Endodermal cell (in vitro differentiated cells): ENCODE measurements around the gene ANKMY1. TPM values are rescaled to one million over a fixed set of nuclear protein-coding genes. Genes with fewer than 3 reads are reported as not detected.
A peak's percentile ranks its signal among the peaks of the same experiment; 100 is the strongest.

ENCODE experiments used
- DNase-seq: peaks from one replicate; pipeline ENCODE4 v3.0.0-alpha.2; 2017
- H3K27ac ChIP-seq: 2 replicates; pipeline ENCODE4 v1.5.1; 2013; ENCODE audit warnings: mild to moderate bottlenecking, low read depth, low read length, moderate library complexity
- H3K27me3 ChIP-seq: 2 replicates; pipeline ENCODE4 v1.6.1; 2013; ENCODE audit warnings: mild to moderate bottlenecking, low read length, moderate library complexity; ENCODE audit not compliant: insufficient read depth, control insufficient read depth, poor library complexity, severe bottlenecking
- H3K36me3 ChIP-seq: 2 replicates; pipeline ENCODE4 v1.7.0; 2013; ENCODE audit warnings: mild to moderate bottlenecking, low read length, moderate library complexity; ENCODE audit not compliant: control insufficient read depth, insufficient read depth
- H3K4me1 ChIP-seq: one replicate; pipeline ENCODE4 v1.7.0; 2013; ENCODE audit warnings: low read length; ENCODE audit not compliant: control insufficient read depth, insufficient read depth
- H3K4me3 ChIP-seq: 2 replicates; pipeline ENCODE4 v1.5.1; 2013; ENCODE audit warnings: mild to moderate bottlenecking, low read length, moderate library complexity
- H3K9ac ChIP-seq: 2 replicates; pipeline ENCODE4 v1.6.1; 2013; ENCODE audit warnings: mild to moderate bottlenecking, low read length, moderate library complexity; ENCODE audit not compliant: poor library complexity, severe bottlenecking; ENCODE audit errors: extremely low read depth
- H3K9me3 ChIP-seq: 2 replicates; pipeline ENCODE4 v1.6.1; 2013; ENCODE audit warnings: mild to moderate bottlenecking, low read length, moderate library complexity; ENCODE audit not compliant: control insufficient read depth
- H3K27ac Mint-ChIP-seq: 2 replicates; pipeline ENCODE4 v1.8.0; 2020; ENCODE audit warnings: mixed read lengths
- H3K27me3 Mint-ChIP-seq: 2 replicates; pipeline ENCODE4 v1.8.0; 2021; ENCODE audit warnings: mild to moderate bottlenecking, mixed read lengths; ENCODE audit not compliant: insufficient read depth
- H3K36me3 Mint-ChIP-seq: 2 replicates; pipeline ENCODE4 v1.8.0; 2020; ENCODE audit warnings: low read depth, mixed read lengths
- H3K4me1 Mint-ChIP-seq: 2 replicates; pipeline ENCODE4 v1.8.0; 2020; ENCODE audit warnings: mixed read lengths
- H3K4me3 Mint-ChIP-seq: 2 replicates; pipeline ENCODE4 v1.8.0; 2020; ENCODE audit warnings: mild to moderate bottlenecking, moderate library complexity, mixed read lengths
- H3K9me3 Mint-ChIP-seq: 2 replicates; pipeline ENCODE4 v1.8.0; 2020; ENCODE audit warnings: mild to moderate bottlenecking, mixed read lengths
- WGBS, 2 experiments: methylation state at CpG; one replicate each; pipeline versions ENCODE4 v1.1.5 to v1.1.7; 2013; ENCODE audit warnings: missing lambda C conversion rate in 2 of 2, mixed read lengths in 1 of 2; ENCODE audit not compliant: insufficient coverage in 1 of 2, insufficient read length in 1 of 2; 5-methylcytosine and 5-hydroxymethylcytosine counted together
- total RNA-seq, 2 donors: library from RNA; stranded (reverse); fragmentation: NEBNext Ultra II Directional in 1 of 2; extraction: Animal tissue kit (Norgen Biotek cat#: 25700) in 1 of 2; gene quantifications; 2 replicates in 1 of 2; 3 replicates in 1 of 2; pipeline ENCODE4 v1.2.1, GENCODE V29; 2021
- TF ChIP-seq, protein P1 (sequence below): fragments of 200-600 bp; sonication (generic); conservative IDR thresholded peaks from 2 replicates; pipeline ENCODE4 v1.5.0; 2021; ENCODE audit warnings: antibody characterized with exemption, mild to moderate bottlenecking

ANKMY1 gene
- total RNA-seq, 2 donors from 2014 or later, result 7.4 to 13.3 TPM

DNA sequence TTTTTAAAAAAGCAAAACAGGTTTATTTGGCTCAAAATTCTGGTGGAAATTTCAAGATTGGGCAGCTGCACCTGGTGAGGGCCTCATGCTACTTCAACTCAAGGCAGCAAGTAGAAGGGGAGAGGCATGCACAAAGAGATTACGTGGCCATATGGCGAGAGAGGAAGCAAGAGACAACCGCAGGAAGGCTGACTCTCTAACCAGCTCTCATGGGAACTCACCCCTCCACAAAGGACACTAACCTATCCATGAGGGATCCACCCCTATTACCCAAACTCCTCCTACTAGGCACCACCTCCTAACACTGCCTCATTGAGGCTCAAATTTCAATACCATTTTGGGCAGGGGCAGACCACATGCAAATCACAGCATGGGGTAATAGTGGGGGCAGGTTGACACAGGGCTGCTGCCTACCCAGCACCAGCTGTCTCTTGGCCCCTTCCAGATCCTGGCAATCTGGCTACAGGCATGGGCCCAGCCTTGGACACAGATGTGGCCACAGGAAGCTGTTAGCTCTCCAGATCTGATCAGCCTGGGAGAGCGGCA lies 26.8 kb upstream of the ANKMY1 start:
- TF ChIP-seq, protein P1, sequence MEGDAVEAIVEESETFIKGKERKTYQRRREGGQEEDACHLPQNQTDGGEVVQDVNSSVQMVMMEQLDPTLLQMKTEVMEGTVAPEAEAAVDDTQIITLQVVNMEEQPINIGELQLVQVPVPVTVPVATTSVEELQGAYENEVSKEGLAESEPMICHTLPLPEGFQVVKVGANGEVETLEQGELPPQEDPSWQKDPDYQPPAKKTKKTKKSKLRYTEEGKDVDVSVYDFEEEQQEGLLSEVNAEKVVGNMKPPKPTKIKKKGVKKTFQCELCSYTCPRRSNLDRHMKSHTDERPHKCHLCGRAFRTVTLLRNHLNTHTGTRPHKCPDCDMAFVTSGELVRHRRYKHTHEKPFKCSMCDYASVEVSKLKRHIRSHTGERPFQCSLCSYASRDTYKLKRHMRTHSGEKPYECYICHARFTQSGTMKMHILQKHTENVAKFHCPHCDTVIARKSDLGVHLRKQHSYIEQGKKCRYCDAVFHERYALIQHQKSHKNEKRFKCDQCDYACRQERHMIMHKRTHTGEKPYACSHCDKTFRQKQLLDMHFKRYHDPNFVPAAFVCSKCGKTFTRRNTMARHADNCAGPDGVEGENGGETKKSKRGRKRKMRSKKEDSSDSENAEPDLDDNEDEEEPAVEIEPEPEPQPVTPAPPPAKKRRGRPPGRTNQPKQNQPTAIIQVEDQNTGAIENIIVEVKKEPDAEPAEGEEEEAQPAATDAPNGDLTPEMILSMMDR, result no peak
- 90 to 100% methylated on average over 1 to 4 of the region's 4 CpGs for WGBS, 2 experiments
- Mint-ChIP-seq H3K4me1 (peaks cover 29% of the 10 kb centered on the region), H3K9me3 (no peaks in the 10 kb centered on the region), H3K36me3 (peaks cover 17% of the 10 kb centered on the region), H3K27me3 (no peaks in the 10 kb centered on the region), H3K4me3 (peak overlapping the region; percentile 93), H3K27ac (peak overlapping the region; percentile 48)
- H3K4me1 ChIP-seq, result peaks cover 9% of the 10 kb centered on the region
- peaks cover 14% of the 10 kb centered on the region for H3K36me3 ChIP-seq
- peak overlapping the region; percentile 93 for H3K4me3 ChIP-seq
- H3K9me3 ChIP-seq, result no peaks in the 10 kb centered on the region
- no peak overlapping the region for H3K9ac ChIP-seq
- DNase-seq, result peak; percentile 62
- H3K27ac ChIP-seq, result no peak overlapping the region
- no peaks in the 10 kb centered on the region for H3K27me3 ChIP-seq

GRCh38 chr2:240583774-240584173 lies 26.0 kb upstream of the ANKMY1 start:
- H3K27me3 Mint-ChIP-seq, result no peaks in the 10 kb centered on the region
- TF ChIP-seq, protein P1, result no peak
- no peak overlapping the region for H3K9ac ChIP-seq
- no peaks in the 10 kb centered on the region for H3K9me3 ChIP-seq
- peaks cover 9% of the 10 kb centered on the region for H3K4me1 ChIP-seq
- H3K4me3 ChIP-seq, result no peak overlapping the region
- no peak overlapping the region for H3K4me3 Mint-ChIP-seq
- peaks cover 8% of the 10 kb centered on the region for H3K36me3 ChIP-seq
- no peak overlapping the region for H3K27ac ChIP-seq
- peaks cover 12% of the 10 kb centered on the region for H3K36me3 Mint-ChIP-seq
- 98% methylated on average over 4 of the region's 4 CpGs; no CpG with 5 or more reads in 1 of the 2 experiments for WGBS, 2 experiments
- no peak overlapping the region for H3K27ac Mint-ChIP-seq
- H3K27me3 ChIP-seq, result no peaks in the 10 kb centered on the region
- no peak for DNase-seq
- peaks cover 27% of the 10 kb centered on the region for H3K4me1 Mint-ChIP-seq
- no peaks in the 10 kb centered on the region for H3K9me3 Mint-ChIP-seq

- Histone ChIP-seq H3K9ac (no peak overlapping the region), H3K9me3 (no peaks in the 10 kb centered on the region), H3K4me3 (no peak overlapping the region), H3K27ac (no peak overlapping the region), H3K4me1 (peaks cover 9% of the 10 kb centered on the region), H3K36me3 (peaks cover 8% of the 10 kb centered on the region), H3K27me3 (no peaks in the 10 kb centered on the region)
- Mint-ChIP-seq H3K9me3 (no peaks in the 10 kb centered on the region), H3K36me3 (peaks cover 12% of the 10 kb centered on the region), H3K27ac (no peak overlapping the region), H3K4me1 (peaks cover 17% of the 10 kb centered on the region), H3K4me3 (no peak overlapping the region), H3K27me3 (no peaks in the 10 kb centered on the region)
- TF ChIP-seq, protein P1, result no peak
- DNase-seq, result no peak
- WGBS, 2 experiments, result 67 to 96% methylated on average over 1 to 3 of the region's 3 CpGs
Observed at GRCh38 chr2:240582781-240583180, 25.0 kb upstream of the ANKMY1 start.
